Measurements from ENCODE around the gene FCHSD2.

Gene FCHSD2

GRCh38 chr11:72814286-72815109 lies 327.6 kb downstream of the FCHSD2 start, which contains the start of gene ATG16L2 (continued):
- TF ChIP-seq SP2 (tag by site-specific recombination; IDR thresholded peaks at IDR 0.05) (peak; percentile 56), REPIN1 (tag by site-specific recombination; IDR thresholded peaks at IDR 0.05; ENCODE audit: low read depth) (no peak), ZNF529 (tag by site-specific recombination; IDR thresholded peaks at IDR 0.05; ENCODE audit: insufficient replicate concordance) (no peak), YY2 (tag by site-specific recombination; IDR thresholded peaks at IDR 0.05) (peak; percentile 71), ZIC2 (tag by site-specific recombination; IDR thresholded peaks at IDR 0.05) (no peak), ZNF280D (tag by site-specific recombination; IDR thresholded peaks at IDR 0.05) (no peak), ZSCAN30 (tag by site-specific recombination; IDR thresholded peaks at IDR 0.05) (peak; percentile 64; the same call in 1 of the 2 replicates), ZNF26 (tag by site-specific recombination; IDR thresholded peaks at IDR 0.05) (no peak), ZNF488 (tag by site-specific recombination; IDR thresholded peaks at IDR 0.05) (no peak), GLIS1 (tag by site-specific recombination; IDR thresholded peaks at IDR 0.05) (peak; percentile 51; the same call in 1 of the 2 replicates), ZSCAN23 (tag by site-specific recombination; IDR thresholded peaks at IDR 0.05) (no peak), ZNF140 (tag by site-specific recombination; IDR thresholded peaks at IDR 0.05) (no peak), ZXDB (tag by site-specific recombination; IDR thresholded peaks at IDR 0.05) (peak; percentile 46), KLF7 (tag by site-specific recombination; IDR thresholded peaks at IDR 0.05; ENCODE audit: borderline replicate concordance) (0 out of 2 replicates have a peak, but pooled peaks have one; percentile 51), ZNF148 (tag by site-specific recombination; IDR thresholded peaks at IDR 0.05; ENCODE audit: borderline replicate concordance) (no peak), ZBTB8A (tag by site-specific recombination; IDR thresholded peaks at IDR 0.05) (peak; percentile 95), ZNF777 (tag by site-specific recombination; IDR thresholded peaks at IDR 0.05; ENCODE audit: borderline replicate concordance) (peak; percentile 48; the same call in 1 of the 2 replicates), ZNF274 (IDR thresholded peaks at IDR 0.05; ENCODE audit: low read length) (no peak), ZNF274 (tag by site-specific recombination; IDR thresholded peaks at IDR 0.05; ENCODE audit: borderline replicate concordance) (no peak), ZSCAN18 (tag by site-specific recombination; IDR thresholded peaks at IDR 0.05) (no peak), ZNF2 (tag by site-specific recombination; IDR thresholded peaks at IDR 0.05) (peak; percentile 21; the same call in 1 of the 2 replicates), ZNF629 (tag by site-specific recombination; IDR thresholded peaks at IDR 0.05) (peak; percentile 40), PATZ1 (tag by site-specific recombination; IDR thresholded peaks at IDR 0.05) (peak; percentile 59), ZNF768 (tag by site-specific recombination; IDR thresholded peaks at IDR 0.05) (no peak), ZNF623 (tag by site-specific recombination; IDR thresholded peaks at IDR 0.05) (no peak), ZNF585B (tag by site-specific recombination; IDR thresholded peaks at IDR 0.05) (no peak), ZNF610 (tag by site-specific recombination; IDR thresholded peaks at IDR 0.05; ENCODE audit: borderline replicate concordance) (no peak), ZNF366 (tag by site-specific recombination; conservative IDR thresholded peaks at IDR 0.05) (no peak)

Measured in HEK293 (cell line).